CD4-positive, alpha-beta T cell (primary cell): ENCODE results near the gene MRPL38. TPM values are rescaled to one million over a fixed set of nuclear protein-coding genes. Genes with fewer than 3 reads are reported as not detected.

Source experiments
- ATAC-seq: fragments of 200-7000 bp; cut with Tn5 transposase; one replicate; pipeline ENCODE4 v1.10.0; 2022; ENCODE audit warnings: mild to moderate bottlenecking; ENCODE audit not compliant: poor library complexity
- CTCF ChIA-PET: fragments of 350-600 bp; sonication (Branson Sonifier 250); formaldehyde crosslinking; loops from one replicate; lab custom pipeline; 2021; ENCODE audit warnings: antibody characterized with exemption, inconsistent platforms; lab: Charles Lee
- POLR2A ChIA-PET: fragments of 350-600 bp; sonication (Branson Sonifier 250); formaldehyde crosslinking; loops from one replicate; lab custom pipeline; 2021; ENCODE audit warnings: antibody characterized with exemption, inconsistent platforms; lab: Charles Lee
- DNase-seq, 14 experiments: peaks; one replicate each; pipeline ENCODE4 v3.0.0-alpha.2; 2013 to 2020; ENCODE audit warnings: mixed read lengths in 2 of 14
- H3K27ac ChIP-seq, 2 donors: one replicate each; pipeline versions ENCODE4 v1.5.1 to v1.7.0; 2013; ENCODE audit warnings: low read length in 2 of 2, low read depth in 1 of 2, mild to moderate bottlenecking in 1 of 2
- H3K27me3 ChIP-seq, 2 experiments: 1 replicate in 1 of 2; 2 replicates in 1 of 2; pipeline versions ENCODE4 v1.6.1 to v1.7.0; 2013; ENCODE audit warnings: low read length in 2 of 2, control low read depth in 1 of 2, mild to moderate bottlenecking in 1 of 2, moderate library complexity in 1 of 2; ENCODE audit not compliant: insufficient read depth in 2 of 2, control insufficient read depth in 1 of 2
- H3K36me3 ChIP-seq: one replicate; pipeline ENCODE4 v1.6.1; 2013; ENCODE audit warnings: low read length, control low read depth; ENCODE audit not compliant: insufficient read depth
- H3K4me1 ChIP-seq: one replicate; pipeline ENCODE4 v1.6.1; 2013; ENCODE audit warnings: low read length, control low read depth; ENCODE audit not compliant: insufficient read depth
- H3K4me3 ChIP-seq: one replicate; pipeline ENCODE4 v1.5.1; 2013; ENCODE audit warnings: mild to moderate bottlenecking, low read length, moderate library complexity
- H3K9me3 ChIP-seq, 2 experiments: 1 replicate in 1 of 2; 2 replicates in 1 of 2; pipeline versions ENCODE4 v1.6.1 to v1.7.0; 2013; ENCODE audit warnings: low read length in 2 of 2, mild to moderate bottlenecking in 2 of 2, control low read depth in 1 of 2, moderate library complexity in 1 of 2; ENCODE audit not compliant: control insufficient read depth in 1 of 2, insufficient read depth in 1 of 2
- H3K27ac Mint-ChIP-seq: one replicate; pipeline ENCODE4 v1.8.0; 2020; ENCODE audit warnings: mixed read lengths
- H3K27me3 Mint-ChIP-seq: one replicate; pipeline ENCODE4 v1.8.0; 2021; ENCODE audit warnings: mixed read lengths
- H3K36me3 Mint-ChIP-seq: one replicate; pipeline ENCODE4 v1.8.0; 2021; ENCODE audit warnings: low read depth, mixed read lengths
- H3K4me1 Mint-ChIP-seq: one replicate; pipeline ENCODE4 v1.8.0; 2021; ENCODE audit warnings: low read depth, mixed read lengths
- H3K4me3 Mint-ChIP-seq: one replicate; pipeline ENCODE4 v1.8.0; 2020; ENCODE audit warnings: mild to moderate bottlenecking, mixed read lengths
- H3K9me3 Mint-ChIP-seq: one replicate; pipeline ENCODE4 v1.8.0; 2020; ENCODE audit warnings: mixed read lengths
- intact Hi-C, 2 experiments: fragments of 100-400 bp; cut with DNase I in 1 of 2; cut with micrococcal nuclease in 1 of 2; formaldehyde crosslinking; loops; one replicate each; pipeline versions ENCODE4 v1.15.1 to v1.9.0; 2023 to 2025; cut with DNase I, micrococcal nuclease
- total RNA-seq, 174 experiments: library from RNA in 2 of 174; stranded (reverse) in 2 of 174; gene quantifications; one replicate each; pipeline ENCODE4 v1.2.3 and lab custom pipeline; 2021 to 2026
- TF ChIP-seq, protein P1 (sequence below): fragments of 200-600 bp; IDR thresholded peaks from one replicate; pipeline ENCODE4 v1.8.0; 2022; ENCODE audit warnings: antibody characterized with exemption, mild to moderate bottlenecking

MRPL38 gene
- total RNA-seq, 2 experiments from 2014 or later = 146 to 147 TPM

DNA sequence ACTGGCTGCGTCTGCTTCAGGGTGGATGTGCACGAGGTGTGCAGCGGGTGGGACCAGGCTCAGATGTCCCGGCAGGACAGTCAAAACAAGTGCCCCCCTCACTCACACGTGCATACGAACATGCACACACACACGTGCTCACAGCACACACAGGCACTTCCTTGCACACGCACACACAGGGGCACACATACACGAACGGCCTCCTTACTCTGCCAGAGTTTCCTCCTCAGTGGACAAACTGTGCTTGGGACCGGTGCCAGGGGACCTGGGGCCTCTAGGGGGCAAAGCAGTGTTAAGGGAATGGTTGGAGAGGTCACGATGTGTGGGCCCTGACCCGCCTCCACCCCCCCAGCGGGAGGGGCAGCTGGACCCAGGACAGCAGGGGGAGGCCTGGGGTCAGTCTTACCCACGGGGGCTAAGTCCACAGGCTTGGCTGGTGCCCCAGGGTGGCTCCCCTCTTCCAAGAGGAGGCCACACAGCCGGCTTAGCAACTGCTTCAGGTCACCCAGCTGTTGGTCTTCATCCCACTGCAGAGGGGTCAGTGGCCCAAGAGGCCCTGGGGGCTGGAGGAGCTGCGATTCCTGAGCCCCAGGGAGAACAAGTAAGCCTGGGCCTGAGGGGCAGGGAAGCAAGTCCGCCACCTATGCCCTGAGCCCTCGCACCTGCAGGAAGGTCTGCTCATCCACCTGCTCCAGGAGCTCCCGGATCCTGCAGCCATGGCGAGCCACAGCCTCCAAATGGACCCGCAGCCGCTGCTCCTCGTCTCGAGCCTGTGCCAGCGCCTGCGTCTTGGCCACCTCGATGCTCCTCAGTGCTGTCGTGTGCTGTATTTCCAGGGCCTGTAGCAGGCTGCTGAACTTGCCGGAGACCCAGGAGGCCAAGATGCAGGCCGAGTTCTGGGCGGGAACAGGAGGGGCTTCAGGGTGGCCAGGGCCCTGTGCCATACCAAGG is 12.8 kb downstream of the MRPL38 start:
- Histone ChIP-seq H3K36me3 (peaks cover 21% of the 10 kb centered on the region), H3K4me1 (peaks cover 26% of the 10 kb centered on the region), H3K4me3 (no peak overlapping the region), H3K27ac (no peak overlapping the region), H3K9me3 (no peaks in the 10 kb centered on the region), H3K27me3 (no peaks in the 10 kb centered on the region)
- DNase-seq = no peak
- Mint-ChIP-seq H3K36me3 (peaks cover 15% of the 10 kb centered on the region), H3K9me3 (no peaks in the 10 kb centered on the region), H3K27me3 (no peaks in the 10 kb centered on the region), H3K4me1 (peaks cover 20% of the 10 kb centered on the region), H3K27ac (no peak overlapping the region), H3K4me3 (no peak overlapping the region)
- CTCF ChIA-PET = interaction anchor here (0.6 kb wide), 1 partner anchor 9 kb away, joined by 3 read pairs; no protein-coding TSS in a partner anchor
- no peak for ATAC-seq
- TF ChIP-seq, protein P1, sequence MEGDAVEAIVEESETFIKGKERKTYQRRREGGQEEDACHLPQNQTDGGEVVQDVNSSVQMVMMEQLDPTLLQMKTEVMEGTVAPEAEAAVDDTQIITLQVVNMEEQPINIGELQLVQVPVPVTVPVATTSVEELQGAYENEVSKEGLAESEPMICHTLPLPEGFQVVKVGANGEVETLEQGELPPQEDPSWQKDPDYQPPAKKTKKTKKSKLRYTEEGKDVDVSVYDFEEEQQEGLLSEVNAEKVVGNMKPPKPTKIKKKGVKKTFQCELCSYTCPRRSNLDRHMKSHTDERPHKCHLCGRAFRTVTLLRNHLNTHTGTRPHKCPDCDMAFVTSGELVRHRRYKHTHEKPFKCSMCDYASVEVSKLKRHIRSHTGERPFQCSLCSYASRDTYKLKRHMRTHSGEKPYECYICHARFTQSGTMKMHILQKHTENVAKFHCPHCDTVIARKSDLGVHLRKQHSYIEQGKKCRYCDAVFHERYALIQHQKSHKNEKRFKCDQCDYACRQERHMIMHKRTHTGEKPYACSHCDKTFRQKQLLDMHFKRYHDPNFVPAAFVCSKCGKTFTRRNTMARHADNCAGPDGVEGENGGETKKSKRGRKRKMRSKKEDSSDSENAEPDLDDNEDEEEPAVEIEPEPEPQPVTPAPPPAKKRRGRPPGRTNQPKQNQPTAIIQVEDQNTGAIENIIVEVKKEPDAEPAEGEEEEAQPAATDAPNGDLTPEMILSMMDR = no peak
- intact Hi-C loops = no loop called here
- POLR2A ChIA-PET = interaction anchor here (0.8 kb wide), 1 partner anchor 14 kb away, joined by 3 read pairs; the partner anchor contains the start of gene TRIM47

DNA sequence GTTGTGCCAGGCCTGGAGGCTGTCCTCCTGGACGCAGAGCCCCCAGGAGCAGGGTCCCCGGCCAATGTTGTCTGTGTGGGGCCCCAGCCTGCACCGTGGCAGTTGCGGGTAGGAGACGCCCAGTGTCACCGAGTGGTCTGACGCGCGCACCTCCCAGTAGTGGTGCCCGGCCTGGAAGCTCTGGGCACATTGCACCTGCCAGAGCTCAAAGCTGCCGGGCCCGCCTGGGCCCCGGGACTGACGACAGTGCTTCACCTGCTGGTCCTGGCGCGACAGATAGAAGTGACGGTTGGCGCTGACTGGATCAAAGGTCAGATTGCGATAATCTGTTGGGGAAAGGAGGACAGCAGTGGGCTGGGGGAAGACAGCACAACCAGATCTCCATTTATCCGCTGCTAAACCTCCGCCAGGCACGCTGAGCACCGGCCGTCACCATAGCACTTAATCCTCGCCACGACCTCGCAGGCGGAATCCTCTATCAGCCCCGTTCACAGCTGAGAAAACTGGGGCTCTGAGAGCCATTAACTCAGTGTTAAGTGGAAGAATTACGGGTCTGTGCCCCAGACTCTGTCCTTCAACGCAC is 13.6 kb downstream of the MRPL38 start:
- no peaks in the 10 kb centered on the region for H3K9me3 ChIP-seq
- CTCF ChIA-PET = no interaction called here

GRCh38 chr17:75889454-75889853 is 15.2 kb downstream of the MRPL38 start:
- Mint-ChIP-seq H3K4me1 (peaks cover 8% of the 10 kb centered on the region), H3K9me3 (no peaks in the 10 kb centered on the region), H3K36me3 (peaks cover 8% of the 10 kb centered on the region), H3K27ac (no peak overlapping the region), H3K27me3 (no peaks in the 10 kb centered on the region), H3K4me3 (no peak overlapping the region)
- intact Hi-C loops = no loop called here
- TF ChIP-seq, protein P1 = no peak
- Histone ChIP-seq H3K4me1 (peaks cover 10% of the 10 kb centered on the region), H3K4me3 (no peak overlapping the region), H3K36me3 (peaks cover 21% of the 10 kb centered on the region), H3K9me3 (no peaks in the 10 kb centered on the region), H3K27me3 (no peaks in the 10 kb centered on the region), H3K27ac (no peak overlapping the region)
- ATAC-seq (no peak), DNase-seq (no peak)
- POLR2A ChIA-PET = interaction anchor here (1.0 to 1.2 kb wide), 2 partner anchors 34 to 89 kb away, joined by 3 read pairs; partner anchors contain the start of genes ACOX1, TEN1 and WBP2
- CTCF ChIA-PET = interaction anchor here (3.3 kb wide), 1 partner anchor 12 kb away, joined by 8 read pairs; the partner anchor contains the start of gene TRIM47

More for the DNA sequence above, 13.6 kb downstream of the MRPL38 start:
- Mint-ChIP-seq H3K27me3 (no peaks in the 10 kb centered on the region), H3K9me3 (no peaks in the 10 kb centered on the region), H3K36me3 (peaks cover 15% of the 10 kb centered on the region), H3K27ac (no peak overlapping the region), H3K4me1 (peaks cover 20% of the 10 kb centered on the region), H3K4me3 (no peak overlapping the region)
- Histone ChIP-seq H3K4me1 (peaks cover 26% of the 10 kb centered on the region), H3K36me3 (peaks cover 21% of the 10 kb centered on the region), H3K27ac (no peak overlapping the region), H3K4me3 (no peak overlapping the region), H3K27me3 (no peaks in the 10 kb centered on the region)
- intact Hi-C loops = no loop called here
- no peak for DNase-seq
- POLR2A ChIA-PET = no interaction called here
- ATAC-seq = no peak
- TF ChIP-seq, protein P1 = no peak
